K562 (cell line): ENCODE data around the gene SLC3A2. TPM values are rescaled to one million over a fixed set of nuclear protein-coding genes. Genes with fewer than 3 reads are reported as not detected.
"Not testable (repeated sequence)": the region's sequence is repeated elsewhere in the genome, so short reads cannot be mapped to it uniquely, and the experiment has no call there.

ENCODE experiments used
- CHD2 ChIP-seq: IDR thresholded peaks from 2 replicates; pipeline ENCODE4 v1.6.1; 2011; ENCODE audit warnings: low read depth, low read length
- FIP1L1 ChIP-seq: fragments of 200-400 bp; formaldehyde crosslinking; IDR thresholded peaks from 2 replicates; pipeline ENCODE4 v1.6.1; 2018; ENCODE audit warnings: mild to moderate bottlenecking, low read depth, low read length; ENCODE audit not compliant: poor library complexity, severe bottlenecking
- FOXA3 ChIP-seq, 2 experiments: fragments of 450-650 bp in 1 of 2; sonication (generic) in 1 of 2; formaldehyde crosslinking; IDR thresholded peaks in 1 of 2; conservative IDR thresholded peaks in 1 of 2; 2 replicates each; pipeline versions ENCODE4 v1.4.0 to v1.8.0; 2020 to 2022; ENCODE audit warnings: mild to moderate bottlenecking in 2 of 2, missing genetic modification reagents in 1 of 2
- KLF1 ChIP-seq: fragments of 450-650 bp; IDR thresholded peaks from 2 replicates; pipeline ENCODE4 v1.6.1; 2016; ENCODE audit warnings: missing genetic modification characterization, missing compliant biosample characterization
- NELFE ChIP-seq: IDR thresholded peaks from 2 replicates; pipeline ENCODE4 v1.6.1; 2011; ENCODE audit warnings: mild to moderate bottlenecking; ENCODE audit not compliant: insufficient read depth, insufficient read length
- NONO ChIP-seq, 2 experiments: fragments of 200-400 bp in 1 of 2; fragments of 450-650 bp in 1 of 2; formaldehyde crosslinking in 1 of 2; IDR thresholded peaks; 2 replicates each; pipeline ENCODE4 v1.6.1; 2017; ENCODE audit warnings: low read depth in 2 of 2, mild to moderate bottlenecking in 2 of 2, moderate library complexity in 2 of 2, low read length in 1 of 2
- NRF1 ChIP-seq, 2 experiments: fragments of 450-650 bp; IDR thresholded peaks in 1 of 2; conservative IDR thresholded peaks in 1 of 2; 2 replicates each; pipeline ENCODE4 v1.6.1; 2014; ENCODE audit warnings: mild to moderate bottlenecking in 2 of 2
- RBM22 ChIP-seq: fragments of 200-400 bp; formaldehyde crosslinking; IDR thresholded peaks from 2 replicates; pipeline ENCODE4 v1.6.1; 2018; ENCODE audit warnings: low read length, low read depth; ENCODE audit not compliant: poor library complexity, severe bottlenecking
- TEAD1 ChIP-seq, 2 experiments: fragments of 450-650 bp in 1 of 2; sonication (generic) in 1 of 2; formaldehyde crosslinking; IDR thresholded peaks; 2 replicates each; pipeline versions ENCODE4 v1.4.0 to v1.8.0; 2020 to 2022; ENCODE audit warnings: mild to moderate bottlenecking in 2 of 2, missing genetic modification reagents in 1 of 2
- ZNF165 ChIP-seq: fragments of 250-450 bp; sonication (Bioruptor Pico); IDR thresholded peaks from 2 replicates; pipeline ENCODE4 v1.4.0; 2020; ENCODE audit warnings: borderline replicate concordance
- polyA plus RNA-seq, 8 experiments: library from polyadenylated mRNA; depleted of rRNA in 4 of 8; stranded (reverse) in 5 of 8; unstranded in 3 of 8; fragments of >200 nt; fragmentation: Nextera tagmentation in 2 of 8; fragmentation: Illumina TruSeq in 1 of 8; extraction: Ambion mirVana in 2 of 8; extraction: Trizol in 1 of 8; gene quantifications; 2 replicates each; pipeline versions ENCODE4 v1.2.1 to v1.2.3, GENCODE V29; 2011 to 2014; ENCODE audit warnings: inconsistent platforms in 1 of 8, missing spikeins in 1 of 8
- total RNA-seq, 7 experiments: library from RNA; depleted of rRNA in 6 of 7; stranded (reverse); fragments of >200 nt in 6 of 7; fragmentation: Illumina TruSeq in 2 of 7; extraction: Trizol in 2 of 7; gene quantifications; 2 replicates each; pipeline versions ENCODE4 v1.2.1 to v1.2.3, GENCODE V29; 2011 to 2021; ENCODE audit warnings: low replicate concordance in 1 of 7
- TF ChIP-seq, protein P1 (sequence below): sonication (generic); formaldehyde crosslinking; IDR thresholded peaks from 2 replicates; pipeline ENCODE4 v1.8.1; 2023; ENCODE audit warnings: mild to moderate bottlenecking, missing genetic modification reagents
- TF ChIP-seq, protein P2 (sequence below): sonication (generic); IDR thresholded peaks from 2 replicates; pipeline ENCODE4 v1.6.1; 2016
- TF ChIP-seq, protein P3 (sequence below), 2 experiments: fragments of 250-450 bp in 1 of 2; fragments of 450-650 bp in 1 of 2; sonication (Bioruptor Pico) in 1 of 2; IDR thresholded peaks; 2 replicates each; pipeline versions ENCODE4 v1.6.1 to v1.8.0; 2016 to 2021; ENCODE audit warnings: mild to moderate bottlenecking in 2 of 2, moderate library complexity in 2 of 2, missing compliant biosample characterization in 1 of 2, missing genetic modification characterization in 1 of 2
- TF ChIP-seq, protein P4 (sequence below): sonication (generic); formaldehyde crosslinking; IDR thresholded peaks from 2 replicates; pipeline ENCODE4 v1.8.0; 2022; ENCODE audit warnings: missing genetic modification reagents, mild to moderate bottlenecking, moderate library complexity, borderline replicate concordance
- TF ChIP-seq, protein P5 (sequence below): fragments of 200-400 bp; formaldehyde crosslinking; IDR thresholded peaks from 2 replicates; pipeline ENCODE4 v1.6.1; 2017; ENCODE audit warnings: mild to moderate bottlenecking, low read depth, low read length, moderate library complexity

SLC3A2 gene
- total and polyA plus RNA-seq, 9 of the 15 experiments (the other 6 are each of a cell fraction or from before 2014, with no cell fraction given) = 20.0 to 296 (median 214) TPM

DNA sequence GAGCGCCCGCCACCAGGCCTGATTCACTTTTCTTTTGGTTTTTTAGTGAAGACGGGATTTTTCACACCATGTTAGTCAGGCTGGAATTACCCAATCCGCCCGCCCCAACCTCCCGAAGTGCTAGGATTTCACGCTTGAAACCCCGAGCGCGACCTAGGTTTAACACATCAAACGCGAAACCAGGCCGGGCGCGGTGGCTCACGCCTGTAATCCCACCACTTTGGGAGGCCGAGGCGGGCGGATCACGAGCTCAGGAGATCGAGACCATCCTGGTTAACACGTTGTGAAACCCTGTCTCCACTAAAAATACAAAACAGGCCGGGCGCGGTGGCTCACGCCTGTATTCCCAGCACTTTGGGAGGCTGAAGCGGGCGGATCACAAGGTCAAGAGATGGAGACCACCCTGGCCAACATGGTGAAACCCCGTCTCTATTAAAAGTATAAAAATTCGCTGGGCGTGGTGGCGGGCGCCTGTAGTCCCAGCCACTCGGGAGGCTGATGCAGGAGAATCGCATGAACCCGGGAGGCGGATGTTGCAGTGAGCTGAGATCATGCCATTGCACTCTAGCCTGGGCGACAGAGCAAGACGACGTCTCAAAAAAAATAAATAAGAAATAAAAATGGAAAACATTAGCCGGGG is 39.9 kb upstream of the SLC3A2 start (continued):
- TF ChIP-seq ZNF165 (CRISPR knock-in tag) (0 out of 2 replicates have a peak, but pooled peaks have one; percentile 15), NRF1 (conservative IDR thresholded peaks at IDR 0.05 in 1 of 2, IDR thresholded peaks at IDR 0.05 in 1 of 2) (peak in 1 of 2 experiments; percentile 52; a peak in 2 of 4 replicates), CHD2 (peak; percentile 26; the same call in 1 of the 2 replicates), NONO (IDR thresholded peaks at IDR 0.05; ENCODE audit: low read depth in 2 of 2, low read length in 1 of 2) (peak in 1 of 2 experiments; percentile 97; a peak in 2 of 4 replicates), NELFE (peak; percentile 55), FOXA3 (CRISPR knock-in tag; conservative IDR thresholded peaks at IDR 0.05 in 1 of 2, IDR thresholded peaks at IDR 0.05 in 1 of 2) (0 out of 4 replicates have a peak, but pooled peaks of 1 of the 2 experiments have one; percentile 15), TEAD1 (CRISPR knock-in tag; IDR thresholded peaks at IDR 0.05) (0 out of 4 replicates have a peak, but pooled peaks of 1 of the 2 experiments have one; percentile 24), RBM22 (peak; percentile 97), KLF1 (tag) (peak; percentile 70; the same call in 1 of the 2 replicates), FIP1L1 (peak; percentile 88)
- TF ChIP-seq, protein P1, sequence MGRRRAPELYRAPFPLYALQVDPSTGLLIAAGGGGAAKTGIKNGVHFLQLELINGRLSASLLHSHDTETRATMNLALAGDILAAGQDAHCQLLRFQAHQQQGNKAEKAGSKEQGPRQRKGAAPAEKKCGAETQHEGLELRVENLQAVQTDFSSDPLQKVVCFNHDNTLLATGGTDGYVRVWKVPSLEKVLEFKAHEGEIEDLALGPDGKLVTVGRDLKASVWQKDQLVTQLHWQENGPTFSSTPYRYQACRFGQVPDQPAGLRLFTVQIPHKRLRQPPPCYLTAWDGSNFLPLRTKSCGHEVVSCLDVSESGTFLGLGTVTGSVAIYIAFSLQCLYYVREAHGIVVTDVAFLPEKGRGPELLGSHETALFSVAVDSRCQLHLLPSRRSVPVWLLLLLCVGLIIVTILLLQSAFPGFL = peak; percentile 95; the same call in 1 of the 2 replicates
- TF ChIP-seq, protein P2, sequence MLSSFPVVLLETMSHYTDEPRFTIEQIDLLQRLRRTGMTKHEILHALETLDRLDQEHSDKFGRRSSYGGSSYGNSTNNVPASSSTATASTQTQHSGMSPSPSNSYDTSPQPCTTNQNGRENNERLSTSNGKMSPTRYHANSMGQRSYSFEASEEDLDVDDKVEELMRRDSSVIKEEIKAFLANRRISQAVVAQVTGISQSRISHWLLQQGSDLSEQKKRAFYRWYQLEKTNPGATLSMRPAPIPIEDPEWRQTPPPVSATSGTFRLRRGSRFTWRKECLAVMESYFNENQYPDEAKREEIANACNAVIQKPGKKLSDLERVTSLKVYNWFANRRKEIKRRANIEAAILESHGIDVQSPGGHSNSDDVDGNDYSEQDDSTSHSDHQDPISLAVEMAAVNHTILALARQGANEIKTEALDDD = peak; percentile 85; the same call in 1 of the 2 replicates
- TF ChIP-seq, protein P3, sequence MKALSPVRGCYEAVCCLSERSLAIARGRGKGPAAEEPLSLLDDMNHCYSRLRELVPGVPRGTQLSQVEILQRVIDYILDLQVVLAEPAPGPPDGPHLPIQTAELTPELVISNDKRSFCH (CRISPR knock-in tag; IDR thresholded peaks at IDR 0.05) = not testable (repeated sequence)
- TF ChIP-seq, protein P3 (tag; IDR thresholded peaks at IDR 0.05) = peak; percentile 18; the same call in 1 of the 2 replicates
- TF ChIP-seq, protein P4, sequence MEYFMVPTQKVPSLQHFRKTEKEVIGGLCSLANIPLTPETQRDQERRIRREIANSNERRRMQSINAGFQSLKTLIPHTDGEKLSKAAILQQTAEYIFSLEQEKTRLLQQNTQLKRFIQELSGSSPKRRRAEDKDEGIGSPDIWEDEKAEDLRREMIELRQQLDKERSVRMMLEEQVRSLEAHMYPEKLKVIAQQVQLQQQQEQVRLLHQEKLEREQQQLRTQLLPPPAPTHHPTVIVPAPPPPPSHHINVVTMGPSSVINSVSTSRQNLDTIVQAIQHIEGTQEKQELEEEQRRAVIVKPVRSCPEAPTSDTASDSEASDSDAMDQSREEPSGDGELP (CRISPR knock-in tag) = peak; percentile 84
- TF ChIP-seq, protein P5, sequence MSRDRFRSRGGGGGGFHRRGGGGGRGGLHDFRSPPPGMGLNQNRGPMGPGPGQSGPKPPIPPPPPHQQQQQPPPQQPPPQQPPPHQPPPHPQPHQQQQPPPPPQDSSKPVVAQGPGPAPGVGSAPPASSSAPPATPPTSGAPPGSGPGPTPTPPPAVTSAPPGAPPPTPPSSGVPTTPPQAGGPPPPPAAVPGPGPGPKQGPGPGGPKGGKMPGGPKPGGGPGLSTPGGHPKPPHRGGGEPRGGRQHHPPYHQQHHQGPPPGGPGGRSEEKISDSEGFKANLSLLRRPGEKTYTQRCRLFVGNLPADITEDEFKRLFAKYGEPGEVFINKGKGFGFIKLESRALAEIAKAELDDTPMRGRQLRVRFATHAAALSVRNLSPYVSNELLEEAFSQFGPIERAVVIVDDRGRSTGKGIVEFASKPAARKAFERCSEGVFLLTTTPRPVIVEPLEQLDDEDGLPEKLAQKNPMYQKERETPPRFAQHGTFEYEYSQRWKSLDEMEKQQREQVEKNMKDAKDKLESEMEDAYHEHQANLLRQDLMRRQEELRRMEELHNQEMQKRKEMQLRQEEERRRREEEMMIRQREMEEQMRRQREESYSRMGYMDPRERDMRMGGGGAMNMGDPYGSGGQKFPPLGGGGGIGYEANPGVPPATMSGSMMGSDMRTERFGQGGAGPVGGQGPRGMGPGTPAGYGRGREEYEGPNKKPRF = peak; percentile 47; the same call in 1 of the 2 replicates
